Measurements from ENCODE around the gene GPI. TPM values are rescaled to one million over a fixed set of nuclear protein-coding genes. Genes with fewer than 3 reads are reported as not detected.

Gene GPI
- total and polyA plus RNA-seq, 9 of the 15 experiments (the other 6 are each of a cell fraction or from before 2014, with no cell fraction given): 88.3 to 358 (median 122) TPM

DNA sequence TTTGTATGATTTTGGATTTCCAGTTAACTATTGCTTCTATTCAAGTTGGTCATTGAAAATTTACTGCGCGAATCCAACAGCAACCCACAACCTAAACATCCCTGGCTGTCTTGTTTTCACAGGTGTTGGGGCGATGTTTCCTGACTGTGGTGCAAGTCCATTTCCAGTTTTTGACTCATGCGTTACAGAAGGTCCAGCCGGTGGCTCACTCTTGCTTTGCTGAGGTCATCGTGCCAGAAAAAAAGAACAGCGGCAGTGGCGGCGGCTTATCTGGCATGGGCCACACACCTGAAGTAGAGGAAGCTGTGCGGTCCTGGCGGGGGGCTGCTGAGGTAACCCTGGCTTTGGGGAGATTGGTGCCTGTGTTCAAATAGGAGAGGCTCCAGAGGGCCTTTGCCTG lies 45.2 kb upstream of the GPI start (continued):
- no peak for TF ChIP-seq NCOA4 (IDR thresholded peaks at IDR 0.05; ENCODE audit: partially characterized antibody)
- no peak for TF ChIP-seq ZNF436 (CRISPR knock-in tag; IDR thresholded peaks at IDR 0.05)
- no peak for TF ChIP-seq MEIS2 (IDR thresholded peaks at IDR 0.05; ENCODE audit: partially characterized antibody)
- TF ChIP-seq, protein P1, sequence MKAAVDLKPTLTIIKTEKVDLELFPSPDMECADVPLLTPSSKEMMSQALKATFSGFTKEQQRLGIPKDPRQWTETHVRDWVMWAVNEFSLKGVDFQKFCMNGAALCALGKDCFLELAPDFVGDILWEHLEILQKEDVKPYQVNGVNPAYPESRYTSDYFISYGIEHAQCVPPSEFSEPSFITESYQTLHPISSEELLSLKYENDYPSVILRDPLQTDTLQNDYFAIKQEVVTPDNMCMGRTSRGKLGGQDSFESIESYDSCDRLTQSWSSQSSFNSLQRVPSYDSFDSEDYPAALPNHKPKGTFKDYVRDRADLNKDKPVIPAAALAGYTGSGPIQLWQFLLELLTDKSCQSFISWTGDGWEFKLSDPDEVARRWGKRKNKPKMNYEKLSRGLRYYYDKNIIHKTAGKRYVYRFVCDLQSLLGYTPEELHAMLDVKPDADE (conservative IDR thresholded peaks at IDR 0.05; ENCODE audit: control insufficient read depth, low read depth, low read length): no peak
- no peak for TF ChIP-seq ZNF699 (CRISPR knock-in tag; IDR thresholded peaks at IDR 0.05; ENCODE audit: insufficient replicate concordance)
- TF ChIP-seq ZNF583 (CRISPR knock-in tag; IDR thresholded peaks at IDR 0.05): no peak
- peak; percentile 60; the same call in 1 of the 2 replicates for TF ChIP-seq CREM (IDR thresholded peaks at IDR 0.05; ENCODE audit: low read depth)
- TF ChIP-seq STAG1 (CRISPR knock-in tag; IDR thresholded peaks at IDR 0.05; ENCODE audit: borderline replicate concordance): no peak
- TF ChIP-seq, protein P2, sequence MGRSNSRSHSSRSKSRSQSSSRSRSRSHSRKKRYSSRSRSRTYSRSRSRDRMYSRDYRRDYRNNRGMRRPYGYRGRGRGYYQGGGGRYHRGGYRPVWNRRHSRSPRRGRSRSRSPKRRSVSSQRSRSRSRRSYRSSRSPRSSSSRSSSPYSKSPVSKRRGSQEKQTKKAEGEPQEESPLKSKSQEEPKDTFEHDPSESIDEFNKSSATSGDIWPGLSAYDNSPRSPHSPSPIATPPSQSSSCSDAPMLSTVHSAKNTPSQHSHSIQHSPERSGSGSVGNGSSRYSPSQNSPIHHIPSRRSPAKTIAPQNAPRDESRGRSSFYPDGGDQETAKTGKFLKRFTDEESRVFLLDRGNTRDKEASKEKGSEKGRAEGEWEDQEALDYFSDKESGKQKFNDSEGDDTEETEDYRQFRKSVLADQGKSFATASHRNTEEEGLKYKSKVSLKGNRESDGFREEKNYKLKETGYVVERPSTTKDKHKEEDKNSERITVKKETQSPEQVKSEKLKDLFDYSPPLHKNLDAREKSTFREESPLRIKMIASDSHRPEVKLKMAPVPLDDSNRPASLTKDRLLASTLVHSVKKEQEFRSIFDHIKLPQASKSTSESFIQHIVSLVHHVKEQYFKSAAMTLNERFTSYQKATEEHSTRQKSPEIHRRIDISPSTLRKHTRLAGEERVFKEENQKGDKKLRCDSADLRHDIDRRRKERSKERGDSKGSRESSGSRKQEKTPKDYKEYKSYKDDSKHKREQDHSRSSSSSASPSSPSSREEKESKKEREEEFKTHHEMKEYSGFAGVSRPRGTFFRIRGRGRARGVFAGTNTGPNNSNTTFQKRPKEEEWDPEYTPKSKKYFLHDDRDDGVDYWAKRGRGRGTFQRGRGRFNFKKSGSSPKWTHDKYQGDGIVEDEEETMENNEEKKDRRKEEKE (IDR thresholded peaks at IDR 0.05; ENCODE audit: borderline replicate concordance in 1 of 2, control insufficient read depth in 1 of 2, low read depth in 2 of 2, low read length in 1 of 2): no peak
- no peak for TF ChIP-seq CBX1 (IDR thresholded peaks at IDR 0.05; ENCODE audit: low read depth)
- TF ChIP-seq ZEB2 (IDR thresholded peaks at IDR 0.05): peak; percentile 85
- TF ChIP-seq, protein P3, sequence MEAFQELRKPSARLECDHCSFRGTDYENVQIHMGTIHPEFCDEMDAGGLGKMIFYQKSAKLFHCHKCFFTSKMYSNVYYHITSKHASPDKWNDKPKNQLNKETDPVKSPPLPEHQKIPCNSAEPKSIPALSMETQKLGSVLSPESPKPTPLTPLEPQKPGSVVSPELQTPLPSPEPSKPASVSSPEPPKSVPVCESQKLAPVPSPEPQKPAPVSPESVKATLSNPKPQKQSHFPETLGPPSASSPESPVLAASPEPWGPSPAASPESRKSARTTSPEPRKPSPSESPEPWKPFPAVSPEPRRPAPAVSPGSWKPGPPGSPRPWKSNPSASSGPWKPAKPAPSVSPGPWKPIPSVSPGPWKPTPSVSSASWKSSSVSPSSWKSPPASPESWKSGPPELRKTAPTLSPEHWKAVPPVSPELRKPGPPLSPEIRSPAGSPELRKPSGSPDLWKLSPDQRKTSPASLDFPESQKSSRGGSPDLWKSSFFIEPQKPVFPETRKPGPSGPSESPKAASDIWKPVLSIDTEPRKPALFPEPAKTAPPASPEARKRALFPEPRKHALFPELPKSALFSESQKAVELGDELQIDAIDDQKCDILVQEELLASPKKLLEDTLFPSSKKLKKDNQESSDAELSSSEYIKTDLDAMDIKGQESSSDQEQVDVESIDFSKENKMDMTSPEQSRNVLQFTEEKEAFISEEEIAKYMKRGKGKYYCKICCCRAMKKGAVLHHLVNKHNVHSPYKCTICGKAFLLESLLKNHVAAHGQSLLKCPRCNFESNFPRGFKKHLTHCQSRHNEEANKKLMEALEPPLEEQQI (IDR thresholded peaks at IDR 0.05): no peak
- TF ChIP-seq DDX20 (tag; IDR thresholded peaks at IDR 0.05; ENCODE audit: low read depth): no peak
- TF ChIP-seq CCAR2 (IDR thresholded peaks at IDR 0.05; ENCODE audit: low read depth, low read length): no peak
- peak; percentile 61; the same call in 1 of the 2 replicates for TF ChIP-seq JUND (IDR thresholded peaks at IDR 0.05; ENCODE audit: borderline replicate concordance, low read depth, low read length)
- peak; percentile 48; the same call in 1 of the 3 replicates for TF ChIP-seq JUND (tag; IDR thresholded peaks at IDR 0.05; ENCODE audit: borderline replicate concordance, low read depth, low read length)
- 0 out of 2 replicates have a peak, but pooled peaks have one; percentile 37 for TF ChIP-seq ATF7 (IDR thresholded peaks at IDR 0.05)
- peak; percentile 34 for TF ChIP-seq TAL1 (IDR thresholded peaks at IDR 0.05)
- TF ChIP-seq ZNF668 (CRISPR knock-in tag; IDR thresholded peaks at IDR 0.05): no peak
- 0 out of 2 replicates have a peak, but pooled peaks have one; percentile 33 for TF ChIP-seq CXXC5 (CRISPR knock-in tag; IDR thresholded peaks at IDR 0.05)
- no peak for TF ChIP-seq MCM2 (IDR thresholded peaks at IDR 0.05; ENCODE audit: low read depth)
- TF ChIP-seq CBFA2T3 (IDR thresholded peaks at IDR 0.05): peak; percentile 70
- TF ChIP-seq DPF2 (IDR thresholded peaks at IDR 0.05): peak; percentile 55
- peak; percentile 25; the same call in 1 of the 2 replicates for TF ChIP-seq ZBTB7A (IDR thresholded peaks at IDR 0.05; ENCODE audit: borderline replicate concordance, control insufficient read depth, low read depth, low read length)
- no peak for TF ChIP-seq BRF1 (IDR thresholded peaks at IDR 0.05; ENCODE audit: borderline replicate concordance, extremely low read depth, insufficient read length)

All from K562 (cell line).